GM12801 (cell line): ENCODE data around the gene MTIF2.

ENCODE experiments used
- CTCF ChIP-seq: IDR thresholded peaks from one replicate; pipeline ENCODE4 v1.5.1; 2011; ENCODE audit warnings: control low read depth; ENCODE audit not compliant: insufficient read length; ENCODE audit errors: extremely low read depth

MTIF2 gene

GRCh38 chr2:55232084-55232862 lies 36.8 kb downstream of the MTIF2 start, which contains the start of the genes CLHC1 and RPS27A:
CLHC1 (minus strand) TSS chr2:55232293; CDS start chr2:55222411, 9,882 bp downstream.
RPS27A (plus strand) TSS chr2:55232688; CDS start chr2:55232825, 137 bp downstream.
- no peak for TF ChIP-seq CTCF

GRCh38 chr2:55231546-55232083 lies 37.4 kb downstream of the MTIF2 start:
- TF ChIP-seq CTCF: no peak

- no peak for TF ChIP-seq CTCF
Measured at GRCh38 chr2:55230551-55230950, 38.5 kb downstream of the MTIF2 start.

GRCh38 chr2:55229221-55229620 lies 39.8 kb downstream of the MTIF2 start:
- no peak for TF ChIP-seq CTCF

- no peak for TF ChIP-seq CTCF
Measured at GRCh38 chr2:55228226-55228563, 40.8 kb downstream of the MTIF2 start.

- no peak for TF ChIP-seq CTCF
Measured at GRCh38 chr2:55225481-55226020, 43.5 kb downstream of the MTIF2 start.

- TF ChIP-seq CTCF: no peak
Measured at GRCh38 chr2:55224761-55225261, 44.2 kb downstream of the MTIF2 start.
